HG03520 (cell line): ENCODE data around the gene MSRB2.
"Not testable (repeated sequence)": the region's sequence is repeated elsewhere in the genome, so short reads cannot be mapped to it uniquely, and the experiment has no call there.

ENCODE experiments used
- ATAC-seq: cut with Tn5 transposase; IDR thresholded peaks from one replicate; pipeline ENCODE4 v1.9.1; 2021; ENCODE audit warnings: mild to moderate bottlenecking, moderate library complexity; ENCODE audit not compliant: unreplicated experiment

The MSRB2 gene

GRCh38 chr10:23069019-23069815 is 26.2 kb upstream of the MSRB2 start:
- no peak for ATAC-seq

- not testable (repeated sequence) for ATAC-seq
These were observed 25.1 kb upstream of the MSRB2 start for GRCh38 chr10:23070092-23070912.

GRCh38 chr10:23070913-23071218 is 24.5 kb upstream of the MSRB2 start:
- ATAC-seq = no peak

- not testable (repeated sequence) for ATAC-seq
These were observed 22.8 kb upstream of the MSRB2 start for GRCh38 chr10:23072593-23072992.

GRCh38 chr10:23073527-23073926 is 21.9 kb upstream of the MSRB2 start:
- ATAC-seq = no peak

GRCh38 chr10:23075672-23076071 is 19.7 kb upstream of the MSRB2 start:
- ATAC-seq = no peak

GRCh38 chr10:23078114-23078513 is 17.3 kb upstream of the MSRB2 start:
- ATAC-seq = no peak

GRCh38 chr10:23079700-23080099 is 15.7 kb upstream of the MSRB2 start:
- no peak for ATAC-seq

- no peak for ATAC-seq
These were observed 15.1 kb upstream of the MSRB2 start for GRCh38 chr10:23080262-23080661.

GRCh38 chr10:23081221-23081750 is 14.1 kb upstream of the MSRB2 start:
- no peak for ATAC-seq

GRCh38 chr10:23081891-23082290 is 13.5 kb upstream of the MSRB2 start:
- no peak for ATAC-seq

- no peak for ATAC-seq
These were observed 6.8 kb upstream of the MSRB2 start for GRCh38 chr10:23088609-23089008.

GRCh38 chr10:23094786-23095403 is 484 bp upstream of the MSRB2 start:
- no peak for ATAC-seq

GRCh38 chr10:23095966-23096801 is 805 bp downstream of the MSRB2 start:
- peak; percentile 60 for ATAC-seq

- no peak for ATAC-seq
These were observed 1.6 kb downstream of the MSRB2 start for GRCh38 chr10:23096802-23097549.

- no peak for ATAC-seq
These were observed 3.7 kb downstream of the MSRB2 start for GRCh38 chr10:23099079-23099478.

GRCh38 chr10:23099816-23100215 is 4.4 kb downstream of the MSRB2 start:
- ATAC-seq = no peak

GRCh38 chr10:23100331-23101030 is 5.1 kb downstream of the MSRB2 start:
- no peak for ATAC-seq

- no peak for ATAC-seq
These were observed 11.1 kb downstream of the MSRB2 start for GRCh38 chr10:23106331-23107072.
